Uterus (tissue), 2 donors: Measurements from ENCODE around the gene PPIC.

ENCODE experiments used
- POLR2A ChIP-seq, 2 donors: fragments of 450-650 bp; IDR thresholded peaks; one replicate each; pipeline ENCODE4 v1.6.1; 2016; ENCODE audit warnings: antibody characterized with exemption in 2 of 2, mild to moderate bottlenecking in 1 of 2, moderate library complexity in 1 of 2
- TF ChIP-seq, protein P1 (sequence below), 4 experiments: fragments of 200-600 bp in 2 of 4; fragments of 450-650 bp in 2 of 4; sonication (generic) in 2 of 4; IDR thresholded peaks; one replicate each; pipeline ENCODE4 v1.5.1; 2016 to 2019; ENCODE audit warnings: antibody characterized with exemption in 4 of 4, mild to moderate bottlenecking in 2 of 4, moderate library complexity in 1 of 4

DNA sequence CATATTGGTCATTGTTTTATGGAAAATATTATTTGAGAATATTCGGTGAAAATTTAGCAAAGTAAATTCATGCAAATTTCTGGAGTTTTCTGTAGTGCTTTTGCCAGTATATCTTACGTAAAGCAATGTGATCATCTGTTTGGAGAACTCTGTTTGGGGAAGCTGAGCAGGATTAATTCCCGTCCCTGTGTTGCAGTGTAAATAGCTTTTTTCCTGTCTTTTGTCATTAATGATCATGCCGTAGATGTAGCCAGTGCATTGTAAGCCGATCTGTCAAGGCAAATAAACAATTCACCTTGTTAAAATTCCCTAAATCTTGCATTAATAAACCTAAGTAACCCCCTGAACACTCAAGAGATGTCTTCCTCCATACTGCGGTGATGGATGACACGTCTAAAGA, 39.2 kb downstream of the PPIC start:
- TF ChIP-seq, protein P1, sequence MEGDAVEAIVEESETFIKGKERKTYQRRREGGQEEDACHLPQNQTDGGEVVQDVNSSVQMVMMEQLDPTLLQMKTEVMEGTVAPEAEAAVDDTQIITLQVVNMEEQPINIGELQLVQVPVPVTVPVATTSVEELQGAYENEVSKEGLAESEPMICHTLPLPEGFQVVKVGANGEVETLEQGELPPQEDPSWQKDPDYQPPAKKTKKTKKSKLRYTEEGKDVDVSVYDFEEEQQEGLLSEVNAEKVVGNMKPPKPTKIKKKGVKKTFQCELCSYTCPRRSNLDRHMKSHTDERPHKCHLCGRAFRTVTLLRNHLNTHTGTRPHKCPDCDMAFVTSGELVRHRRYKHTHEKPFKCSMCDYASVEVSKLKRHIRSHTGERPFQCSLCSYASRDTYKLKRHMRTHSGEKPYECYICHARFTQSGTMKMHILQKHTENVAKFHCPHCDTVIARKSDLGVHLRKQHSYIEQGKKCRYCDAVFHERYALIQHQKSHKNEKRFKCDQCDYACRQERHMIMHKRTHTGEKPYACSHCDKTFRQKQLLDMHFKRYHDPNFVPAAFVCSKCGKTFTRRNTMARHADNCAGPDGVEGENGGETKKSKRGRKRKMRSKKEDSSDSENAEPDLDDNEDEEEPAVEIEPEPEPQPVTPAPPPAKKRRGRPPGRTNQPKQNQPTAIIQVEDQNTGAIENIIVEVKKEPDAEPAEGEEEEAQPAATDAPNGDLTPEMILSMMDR (IDR thresholded peaks at IDR 0.05): no peak
- no peak for TF ChIP-seq POLR2A (IDR thresholded peaks at IDR 0.05)
